GM08714 (cell line): ENCODE data around the gene TOP2A.

Experiments
- H3K4me3 ChIP-seq: fragments of 200-500 bp; sonication (Bioruptor generic); 2 replicates; pipeline ENCODE4 v1.5.1; 2014; ENCODE audit warnings: mild to moderate bottlenecking, low read length, inconsistent platforms
- ZNF274 ChIP-seq: IDR thresholded peaks from 2 replicates; pipeline ENCODE4 v1.6.1; 2012; ENCODE audit warnings: mild to moderate bottlenecking, low read depth, low read length

Gene TOP2A

GRCh38 chr17:40459636-40460603 lies 42.2 kb upstream of the TOP2A start:
- TF ChIP-seq ZNF274 = no peak
- no peak overlapping the region for H3K4me3 ChIP-seq

- no peak for TF ChIP-seq ZNF274
- no peak overlapping the region for H3K4me3 ChIP-seq
These were observed 41.3 kb upstream of the TOP2A start for GRCh38 chr17:40458851-40459482.

- no peak for TF ChIP-seq ZNF274
These were observed 40.5 kb upstream of the TOP2A start for GRCh38 chr17:40457964-40458791.

GRCh38 chr17:40457369-40457768 lies 39.7 kb upstream of the TOP2A start:
- TF ChIP-seq ZNF274 = no peak
- H3K4me3 ChIP-seq = no peak overlapping the region

More at GRCh38 chr17:40457964-40458791, 40.5 kb upstream of the TOP2A start:
- H3K4me3 ChIP-seq = no peak overlapping the region

- no peak for TF ChIP-seq ZNF274
These were observed 38.8 kb upstream of the TOP2A start for GRCh38 chr17:40456396-40456951.

GRCh38 chr17:40454613-40454995 lies 36.9 kb upstream of the TOP2A start:
- H3K4me3 ChIP-seq = no peak overlapping the region
- TF ChIP-seq ZNF274 = no peak

More at GRCh38 chr17:40456396-40456951, 38.8 kb upstream of the TOP2A start:
- no peak overlapping the region for H3K4me3 ChIP-seq

GRCh38 chr17:40453881-40454612 lies 36.4 kb upstream of the TOP2A start:
- TF ChIP-seq ZNF274 = no peak
- H3K4me3 ChIP-seq = no peak overlapping the region

GRCh38 chr17:40452921-40453378 lies 35.3 kb upstream of the TOP2A start:
- no peak overlapping the region for H3K4me3 ChIP-seq
- no peak for TF ChIP-seq ZNF274

GRCh38 chr17:40452216-40452787 lies 34.6 kb upstream of the TOP2A start:
- no peak for TF ChIP-seq ZNF274
- H3K4me3 ChIP-seq = no peak overlapping the region

- no peak for TF ChIP-seq ZNF274
- H3K4me3 ChIP-seq = no peak overlapping the region
These were observed 33.7 kb upstream of the TOP2A start for GRCh38 chr17:40451420-40451819.

GRCh38 chr17:40450175-40450574 lies 32.5 kb upstream of the TOP2A start:
- no peak for TF ChIP-seq ZNF274
- no peak overlapping the region for H3K4me3 ChIP-seq

GRCh38 chr17:40448639-40449261 lies 31.1 kb upstream of the TOP2A start:
- no peak for TF ChIP-seq ZNF274
- H3K4me3 ChIP-seq = no peak overlapping the region
